ENCODE measurements around the gene DAB2. TPM values are rescaled to one million over a fixed set of nuclear protein-coding genes. Genes with fewer than 3 reads are reported as not detected.
"Not testable (repeated sequence)": the region's sequence is repeated elsewhere in the genome, so short reads cannot be mapped to it uniquely, and the experiment has no call there.

The DAB2 gene
- total and polyA plus RNA-seq, 2 donors from 2014 or later = 138 to 199 TPM

DNA sequence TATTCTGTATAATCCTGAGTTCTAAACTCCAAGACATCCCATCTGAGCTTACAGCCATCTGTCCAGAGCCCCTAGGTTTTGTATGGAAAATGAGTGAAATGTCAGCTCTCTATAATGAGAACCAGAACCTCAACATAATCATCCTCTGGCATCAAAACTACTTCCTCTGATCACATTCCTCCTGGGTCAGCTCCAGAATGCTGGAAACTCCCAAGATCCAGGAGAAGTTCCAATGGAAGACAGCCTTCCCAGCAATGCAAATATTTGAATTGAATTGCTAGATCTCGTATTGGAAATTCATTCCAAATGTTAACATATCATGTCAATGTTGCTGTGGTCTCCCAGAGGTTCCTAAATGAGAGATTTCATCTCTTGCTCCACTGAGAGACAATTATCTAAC is 84.3 kb downstream of the DAB2 start:
- intact Hi-C loops (cut with DNase I) = no loop called here
- H3K4me1 ChIP-seq (ENCODE audit: control insufficient read depth in 2 of 3, insufficient read depth in 2 of 3, low read depth in 1 of 3, low read length in 3 of 3) = no peaks in the 10 kb centered on the region
- DNase-seq (no peak), FAIRE-seq (no peak)
- H3K9ac ChIP-seq (ENCODE audit: low read length in 3 of 3) = no peak overlapping the region
- H3K9me3 ChIP-seq (ENCODE audit: control insufficient read depth in 2 of 3, insufficient read depth in 1 of 3, low read length in 3 of 3) = no peaks in the 10 kb centered on the region
- H3K27me3 ChIP-seq (ENCODE audit: control insufficient read depth, insufficient read depth, low read length) = no peaks in the 10 kb centered on the region
- H3K4me3 ChIP-seq (ENCODE audit: low read length in 3 of 3) = no peak overlapping the region
- H3K36me3 ChIP-seq (ENCODE audit: control insufficient read depth in 2 of 3, insufficient read depth in 3 of 3, low read length in 3 of 3) = no peaks in the 10 kb centered on the region
- TF ChIP-seq CTCF (IDR thresholded peaks at IDR 0.05; ENCODE audit: borderline replicate concordance, extremely low read depth, insufficient read depth) = no peak
- H3K27ac ChIP-seq (ENCODE audit: low read depth in 2 of 2, low read length in 2 of 2) = no peak overlapping the region

DNA sequence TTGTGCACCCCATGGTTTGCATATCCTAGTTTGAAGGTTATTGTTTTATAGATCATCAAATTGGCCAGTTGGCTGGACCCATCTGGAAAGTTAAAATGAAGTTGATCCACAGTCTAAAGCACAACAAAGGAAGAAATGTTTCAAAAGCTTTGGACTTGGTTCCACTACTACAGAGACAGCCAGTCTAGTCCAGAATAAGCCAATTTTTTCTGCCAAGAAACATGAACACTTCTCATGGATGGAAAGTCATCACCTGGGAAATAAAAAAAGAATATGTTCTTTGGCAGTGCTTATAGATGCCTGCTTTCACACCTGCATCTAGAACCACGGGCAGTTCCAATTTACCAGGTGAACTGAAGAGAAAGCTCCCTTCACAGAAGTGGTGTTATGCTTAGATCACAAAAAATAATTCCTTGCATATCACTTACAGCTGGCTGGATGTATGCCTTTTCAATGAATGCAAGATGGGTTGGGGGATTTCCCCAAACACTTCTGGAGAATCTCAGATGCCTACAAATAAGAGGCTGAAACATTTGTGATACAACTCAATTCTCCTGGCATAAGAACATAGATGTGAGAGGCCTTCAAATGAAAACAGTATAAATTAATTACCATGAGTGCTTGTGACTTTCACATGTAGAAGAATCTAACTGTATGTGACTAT is 87.4 kb downstream of the DAB2 start:
- H3K4me3 ChIP-seq (ENCODE audit: low read length in 3 of 3) = no peak overlapping the region
- no peaks in the 10 kb centered on the region for H3K27me3 ChIP-seq (ENCODE audit: control insufficient read depth, insufficient read depth, low read length)
- no peaks in the 10 kb centered on the region for H3K9me3 ChIP-seq (ENCODE audit: control insufficient read depth in 2 of 3, insufficient read depth in 1 of 3, low read length in 3 of 3)
- intact Hi-C loops (cut with DNase I) = no loop called here
- H3K27ac ChIP-seq (ENCODE audit: low read depth in 2 of 2, low read length in 2 of 2) = no peak overlapping the region
- H3K9ac ChIP-seq (ENCODE audit: low read length in 3 of 3) = no peak overlapping the region
- H3K4me1 ChIP-seq (ENCODE audit: control insufficient read depth in 2 of 3, insufficient read depth in 2 of 3, low read depth in 1 of 3, low read length in 3 of 3) = no peaks in the 10 kb centered on the region
- no peaks in the 10 kb centered on the region for H3K36me3 ChIP-seq (ENCODE audit: control insufficient read depth in 2 of 3, insufficient read depth in 3 of 3, low read length in 3 of 3)
- FAIRE-seq (no peak), DNase-seq (no peak)
- TF ChIP-seq CTCF (IDR thresholded peaks at IDR 0.05; ENCODE audit: borderline replicate concordance, extremely low read depth, insufficient read depth) = no peak

DNA sequence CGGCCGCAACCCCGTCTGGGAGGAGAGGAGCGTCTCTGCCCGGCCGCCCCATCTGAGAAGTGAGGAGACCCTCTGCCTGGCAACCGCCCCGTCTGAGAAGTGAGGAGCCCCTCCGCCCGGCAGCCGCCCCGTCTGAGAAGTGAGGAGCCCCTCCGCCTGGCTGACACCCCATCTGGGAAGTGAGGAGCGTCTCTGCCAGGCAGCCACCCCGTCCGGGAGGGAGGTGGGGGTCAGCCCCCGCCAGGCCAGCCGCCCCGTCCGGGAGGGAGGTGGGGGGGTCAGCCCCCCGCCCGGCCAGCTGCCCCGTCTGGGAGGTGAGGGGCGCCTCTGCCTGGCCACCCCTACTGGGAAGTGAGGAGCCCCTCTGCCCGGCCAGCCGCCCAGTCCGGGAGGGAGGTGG is 90.5 kb downstream of the DAB2 start:
- H3K36me3 ChIP-seq (ENCODE audit: control insufficient read depth in 2 of 3, insufficient read depth in 3 of 3, low read length in 3 of 3); DNase-seq; FAIRE-seq; intact Hi-C loops (cut with DNase I); H3K27ac ChIP-seq (ENCODE audit: low read depth in 2 of 2, low read length in 2 of 2); H3K27me3 ChIP-seq (ENCODE audit: control insufficient read depth, insufficient read depth, low read length); H3K4me1 ChIP-seq (ENCODE audit: control insufficient read depth in 2 of 3, insufficient read depth in 2 of 3, low read depth in 1 of 3, low read length in 3 of 3); H3K9me3 ChIP-seq (ENCODE audit: control insufficient read depth in 2 of 3, insufficient read depth in 1 of 3, low read length in 3 of 3); H3K9ac ChIP-seq (ENCODE audit: low read length in 3 of 3); H3K4me3 ChIP-seq (ENCODE audit: low read length in 3 of 3): not testable (repeated sequence)

DNA sequence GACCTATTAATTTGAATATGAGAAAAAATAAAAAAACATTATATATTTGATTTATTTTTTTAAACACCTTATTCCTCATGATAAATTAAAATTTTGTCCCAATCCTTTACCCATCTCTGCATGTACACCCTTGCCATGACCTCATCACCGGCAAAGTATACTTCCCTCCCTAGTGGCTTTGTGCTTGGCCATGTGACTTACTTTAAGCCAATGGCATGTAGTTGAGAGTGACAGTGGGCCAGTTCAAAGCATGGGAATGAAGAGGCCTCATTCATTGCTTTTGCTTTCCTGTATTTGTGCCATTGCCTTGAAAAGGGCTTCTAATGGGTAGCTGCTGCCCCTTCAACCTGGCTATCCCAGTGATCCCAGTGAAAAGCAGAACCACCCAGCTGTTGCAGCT is 91.7 kb downstream of the DAB2 start:
- FAIRE-seq (no peak), DNase-seq (no peak)
- no peaks in the 10 kb centered on the region for H3K4me1 ChIP-seq (ENCODE audit: control insufficient read depth in 2 of 3, insufficient read depth in 2 of 3, low read depth in 1 of 3, low read length in 3 of 3)
- no peaks in the 10 kb centered on the region for H3K9me3 ChIP-seq (ENCODE audit: control insufficient read depth in 2 of 3, insufficient read depth in 1 of 3, low read length in 3 of 3)
- TF ChIP-seq CTCF (IDR thresholded peaks at IDR 0.05; ENCODE audit: borderline replicate concordance, extremely low read depth, insufficient read depth) = no peak
- no peaks in the 10 kb centered on the region for H3K36me3 ChIP-seq (ENCODE audit: control insufficient read depth in 2 of 3, insufficient read depth in 3 of 3, low read length in 3 of 3)
- H3K4me3 ChIP-seq (ENCODE audit: low read length in 3 of 3) = no peak overlapping the region
- H3K27ac ChIP-seq (ENCODE audit: low read depth in 2 of 2, low read length in 2 of 2) = no peak overlapping the region
- intact Hi-C loops (cut with DNase I) = no loop called here
- H3K9ac ChIP-seq (ENCODE audit: low read length in 3 of 3) = no peak overlapping the region
- H3K27me3 ChIP-seq (ENCODE audit: control insufficient read depth, insufficient read depth, low read length) = no peaks in the 10 kb centered on the region

All from kidney (tissue), 14 donors.